ENCODE measurements around the gene LRRN2.

LRRN2 gene

GRCh38 chr1:204688776-204689175 is 3.2 kb upstream of the LRRN2 start:
- DNase-seq = no peak

DNA sequence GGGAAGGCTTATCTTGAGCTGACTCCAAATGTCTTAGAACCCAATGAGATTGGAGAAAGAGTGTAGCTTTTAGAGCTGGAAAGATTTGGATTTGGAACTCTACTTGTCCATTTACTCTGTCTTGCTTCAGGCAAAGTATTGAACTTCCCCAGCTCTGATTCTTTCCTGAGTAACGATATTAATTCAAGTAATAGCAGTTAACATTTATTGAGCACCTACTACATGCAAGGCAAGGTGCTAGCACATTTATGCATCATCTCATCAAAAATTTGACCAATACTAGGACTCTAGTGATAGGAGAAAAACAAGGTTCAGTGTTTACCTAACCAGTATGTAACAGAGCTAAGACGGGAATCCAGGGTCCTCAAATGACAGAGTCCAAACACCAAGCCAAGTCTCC is 2.5 kb upstream of the LRRN2 start:
- no peak for DNase-seq

DNA sequence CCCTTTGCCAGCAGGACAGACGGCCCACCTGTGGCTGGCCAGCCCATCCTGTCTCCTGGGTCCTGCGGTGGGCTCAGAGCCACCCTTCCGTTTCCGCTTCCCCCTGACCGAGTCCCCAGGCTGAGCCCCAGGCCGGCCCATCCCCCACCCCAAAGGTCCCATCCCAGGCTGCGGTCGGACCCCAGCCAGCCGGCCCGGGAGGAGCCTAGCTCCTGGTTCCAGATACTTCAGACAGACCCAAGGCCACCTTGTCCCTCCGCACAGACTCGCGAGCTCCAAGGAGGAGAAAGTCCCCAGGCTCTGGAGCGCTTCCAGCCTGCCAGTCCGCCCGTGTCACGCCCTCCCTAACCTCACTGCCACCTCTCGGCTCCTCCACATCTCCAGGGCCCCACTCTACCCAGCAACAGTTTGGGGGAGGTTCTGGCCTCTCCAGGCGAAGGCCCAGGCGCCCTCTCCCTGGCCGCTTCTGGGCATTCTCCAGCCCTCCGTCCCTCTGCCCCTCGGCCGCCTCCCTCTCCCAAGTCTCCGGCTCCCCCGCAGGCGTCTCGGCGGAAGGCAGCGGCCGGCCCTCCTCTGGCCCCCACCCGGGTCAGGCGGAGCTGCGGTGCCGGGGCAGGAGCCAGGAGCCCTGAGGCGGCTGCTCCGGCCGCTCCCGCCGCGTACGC is 835 bp downstream of the LRRN2 start:
- DNase-seq = no peak

DNA sequence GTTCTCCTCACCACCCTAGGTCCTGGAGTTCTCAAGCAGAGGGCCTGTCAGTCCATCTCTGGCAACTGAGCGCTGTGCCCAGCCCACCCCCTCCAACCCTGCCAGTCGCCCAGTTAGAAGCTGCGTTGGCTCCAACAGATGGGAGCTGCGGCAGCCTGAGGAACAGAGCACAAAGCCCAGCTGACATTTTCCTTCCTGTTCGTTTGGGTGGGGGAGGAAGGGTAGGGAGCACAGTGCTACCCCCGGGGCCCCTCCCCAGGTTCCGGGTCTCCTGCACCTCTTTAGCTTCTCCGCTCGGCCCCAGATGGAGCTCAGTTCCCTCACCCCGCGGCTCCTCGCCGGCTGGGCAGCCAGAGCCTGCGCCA is 1.4 kb downstream of the LRRN2 start:
- DNase-seq = no peak

DNA sequence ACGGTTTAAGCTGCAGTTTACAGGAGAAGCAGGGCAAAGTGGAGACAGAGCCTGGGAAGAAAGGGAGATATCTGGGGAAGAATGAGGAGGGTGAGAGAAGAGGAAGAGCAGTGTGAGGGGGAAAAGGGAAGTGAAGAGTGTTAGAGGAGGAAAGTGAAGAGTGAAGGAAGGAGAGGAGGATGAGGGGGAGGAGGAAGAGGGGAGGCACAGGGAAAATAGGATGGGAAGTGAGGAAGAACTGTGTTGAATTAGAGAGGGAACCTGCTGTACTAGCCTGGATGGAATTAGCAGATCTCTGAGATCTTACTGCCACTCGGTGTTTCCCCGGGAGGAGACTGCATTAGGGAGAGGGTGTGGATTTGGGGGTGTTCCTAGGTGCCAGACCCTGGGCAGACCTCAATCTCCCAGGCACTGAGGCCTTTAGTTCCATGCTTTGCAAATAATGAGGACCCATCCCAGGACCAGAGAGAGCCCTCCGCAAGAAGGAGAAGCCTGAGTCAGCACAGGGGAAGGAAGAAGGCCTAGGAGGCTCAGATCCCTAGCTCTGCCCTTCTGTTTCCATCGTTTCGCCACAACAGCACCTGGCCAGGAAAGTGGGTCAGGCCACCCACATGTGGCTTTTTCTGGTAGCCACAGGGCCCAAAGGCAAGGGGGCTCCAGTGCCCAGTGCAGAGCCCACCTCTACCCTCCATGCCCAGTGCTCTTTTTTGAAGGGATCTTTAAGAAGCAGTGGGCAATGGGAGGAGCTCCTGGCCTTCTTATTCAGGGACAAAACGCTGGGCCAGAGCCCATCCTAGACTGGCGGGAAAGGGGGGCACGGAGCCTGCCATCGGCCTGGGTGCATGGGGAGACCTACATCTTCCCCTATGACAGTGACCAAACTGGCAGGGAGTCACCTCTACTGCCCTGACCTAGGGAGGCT is 2.0 kb downstream of the LRRN2 start:
- DNase-seq = no peak

DNA sequence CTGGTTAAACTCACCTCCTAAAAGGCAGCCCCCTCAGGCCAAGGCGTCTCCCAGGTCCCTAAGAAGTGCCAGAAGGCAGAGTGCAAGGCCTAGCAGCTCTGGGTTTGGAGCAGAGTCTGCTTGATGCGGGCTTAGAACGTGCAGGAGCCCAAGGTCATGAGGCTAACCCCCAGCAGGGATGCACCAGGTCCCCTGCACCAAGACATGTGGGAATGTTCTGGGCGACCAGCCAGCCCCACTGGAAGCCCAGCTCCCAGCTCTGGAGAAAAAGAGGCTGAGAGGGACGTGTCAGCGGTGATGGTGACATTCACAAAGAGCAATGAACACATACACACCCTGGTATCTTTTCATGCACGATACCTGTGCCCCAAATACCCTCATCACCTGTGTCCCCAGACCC is 5.1 kb downstream of the LRRN2 start:
- DNase-seq = no peak

- no peak for DNase-seq
Observed at GRCh38 chr1:204680051-204680450, 5.5 kb downstream of the LRRN2 start.

- no peak for DNase-seq
Observed at GRCh38 chr1:204678721-204679475, 6.6 kb downstream of the LRRN2 start.

GRCh38 chr1:204677864-204678263 is 7.7 kb downstream of the LRRN2 start:
- DNase-seq = no peak

DNA sequence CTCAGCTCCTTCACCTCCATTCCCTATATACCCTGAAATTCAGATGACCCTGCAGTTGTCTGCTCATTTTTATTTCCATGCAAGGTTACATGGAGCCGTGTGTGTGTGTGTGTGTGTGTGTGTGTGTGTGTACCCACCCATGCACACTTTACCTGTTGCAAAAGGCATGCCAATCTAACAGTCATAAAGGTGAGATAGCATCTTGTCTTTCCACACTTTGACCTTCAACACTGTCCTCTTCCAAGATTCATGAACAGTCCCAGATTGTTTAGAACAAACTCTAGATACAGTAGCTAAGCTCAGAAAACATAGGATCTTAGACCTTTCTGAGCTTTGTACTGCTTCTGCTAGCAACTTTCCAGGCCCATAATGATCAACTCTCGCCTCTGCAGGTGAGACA is 9.5 kb downstream of the LRRN2 start:
- DNase-seq = no peak

DNA sequence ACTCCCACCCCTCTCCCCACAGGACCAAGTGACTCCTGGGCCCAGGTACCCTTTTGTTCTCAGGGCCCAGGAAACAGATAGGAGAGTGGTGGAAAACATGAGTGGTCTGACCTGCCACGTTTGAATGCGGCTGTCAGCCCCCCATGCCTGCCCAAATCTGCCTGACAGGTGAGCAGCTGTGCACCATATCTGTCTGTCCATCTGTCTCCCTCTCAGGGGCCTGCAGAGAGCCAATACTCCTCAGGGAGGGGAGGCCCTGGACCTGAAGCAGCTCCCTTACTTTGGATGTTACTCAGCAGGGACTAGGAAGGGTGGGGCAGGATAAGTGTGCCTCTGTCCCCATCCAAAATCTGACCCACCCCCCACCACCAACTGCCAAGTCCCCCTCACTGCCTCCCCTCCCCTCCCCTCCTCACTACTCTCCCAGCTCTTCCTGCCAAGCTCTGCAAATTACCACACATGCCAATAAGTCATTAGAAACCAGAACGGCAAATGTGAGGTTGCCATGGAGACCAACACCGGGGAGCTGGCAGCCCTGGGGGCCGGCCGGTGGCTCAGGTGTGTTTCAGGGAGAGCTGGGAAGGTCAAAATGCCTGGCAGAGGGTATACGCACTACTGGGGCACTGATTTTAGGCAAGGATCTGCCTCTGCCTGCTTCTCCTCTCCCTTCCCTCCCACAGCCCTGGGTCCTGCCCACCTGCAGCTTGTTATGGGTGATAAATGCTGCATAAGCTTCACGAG is 11.5 kb downstream of the LRRN2 start:
- DNase-seq = no peak

- DNase-seq = no peak
Observed at GRCh38 chr1:204673209-204673608, 12.3 kb downstream of the LRRN2 start.

- DNase-seq = no peak
Observed at GRCh38 chr1:204672482-204673121, 12.9 kb downstream of the LRRN2 start.

GRCh38 chr1:204672069-204672468 is 13.5 kb downstream of the LRRN2 start:
- no peak for DNase-seq

DNA sequence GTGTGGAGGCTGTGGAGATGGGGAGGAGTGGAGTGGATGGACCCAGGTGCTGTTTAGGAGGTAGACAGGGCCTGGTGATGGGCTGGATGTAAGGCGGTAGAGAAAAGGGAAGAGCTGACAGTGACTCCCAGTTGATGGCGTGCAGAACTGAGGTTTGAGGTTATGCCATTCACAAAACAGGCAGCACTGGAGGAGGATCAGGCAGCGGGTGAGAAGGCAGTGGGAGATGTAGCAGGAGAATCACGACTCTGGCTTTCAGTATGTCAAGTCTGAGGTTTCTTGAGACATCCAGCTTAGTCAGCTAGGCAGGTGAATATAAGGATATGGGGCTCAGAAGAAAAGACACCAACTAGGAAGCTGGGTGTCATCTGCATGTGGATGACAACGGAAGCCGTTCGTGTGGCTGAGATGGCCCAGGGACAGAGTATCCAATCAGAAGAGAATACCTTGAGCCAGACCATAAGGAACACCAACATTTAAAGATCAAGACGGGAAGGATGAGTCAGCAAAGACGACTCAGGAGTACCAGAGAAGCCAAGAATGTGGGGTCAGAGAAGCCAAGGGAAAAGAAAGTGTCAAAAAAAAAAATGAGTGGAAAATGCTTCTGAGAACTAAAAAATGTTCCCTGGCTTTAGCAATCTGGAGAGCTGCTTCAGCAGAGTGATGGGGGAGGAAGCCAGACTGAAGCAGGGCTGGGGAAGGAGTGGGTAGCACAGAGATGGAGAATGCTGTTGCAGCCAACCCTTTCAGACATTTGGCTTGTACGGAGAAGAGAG is 15.2 kb downstream of the LRRN2 start:
- DNase-seq = no peak

DNA sequence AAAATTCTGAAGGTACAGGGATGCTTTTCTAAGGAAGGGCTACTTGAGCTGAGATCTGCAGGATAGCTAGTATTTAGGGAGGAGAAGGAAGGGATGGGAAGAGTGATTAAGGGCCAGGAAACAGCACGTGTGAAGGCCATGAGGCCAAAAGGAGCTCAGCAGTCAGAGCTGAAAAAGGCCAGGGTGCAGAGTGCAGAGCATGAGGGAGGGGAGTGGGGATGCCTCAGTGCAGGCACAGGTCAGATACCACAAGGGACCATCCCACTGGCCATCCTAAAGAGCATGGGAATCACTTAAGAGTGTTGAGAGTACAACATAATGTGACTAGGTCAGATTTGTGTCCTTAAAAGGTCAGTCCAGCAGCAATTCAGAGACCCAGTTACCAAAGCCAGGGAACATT is 16.0 kb downstream of the LRRN2 start:
- no peak for DNase-seq

DNA sequence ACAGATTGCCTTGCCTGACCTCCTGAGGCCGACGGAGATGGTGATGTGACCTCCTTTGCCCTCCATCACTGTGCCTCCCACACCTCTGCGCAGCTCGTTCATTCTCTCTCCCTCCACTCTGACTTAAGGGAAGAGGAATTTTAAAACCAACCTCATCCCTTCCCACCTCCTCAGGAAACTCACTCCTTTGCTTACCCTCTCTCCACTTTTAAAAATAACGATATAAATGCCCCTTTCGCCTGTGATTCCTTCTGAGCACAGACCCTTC is 21.2 kb downstream of the LRRN2 start:
- no peak for DNase-seq

DNA sequence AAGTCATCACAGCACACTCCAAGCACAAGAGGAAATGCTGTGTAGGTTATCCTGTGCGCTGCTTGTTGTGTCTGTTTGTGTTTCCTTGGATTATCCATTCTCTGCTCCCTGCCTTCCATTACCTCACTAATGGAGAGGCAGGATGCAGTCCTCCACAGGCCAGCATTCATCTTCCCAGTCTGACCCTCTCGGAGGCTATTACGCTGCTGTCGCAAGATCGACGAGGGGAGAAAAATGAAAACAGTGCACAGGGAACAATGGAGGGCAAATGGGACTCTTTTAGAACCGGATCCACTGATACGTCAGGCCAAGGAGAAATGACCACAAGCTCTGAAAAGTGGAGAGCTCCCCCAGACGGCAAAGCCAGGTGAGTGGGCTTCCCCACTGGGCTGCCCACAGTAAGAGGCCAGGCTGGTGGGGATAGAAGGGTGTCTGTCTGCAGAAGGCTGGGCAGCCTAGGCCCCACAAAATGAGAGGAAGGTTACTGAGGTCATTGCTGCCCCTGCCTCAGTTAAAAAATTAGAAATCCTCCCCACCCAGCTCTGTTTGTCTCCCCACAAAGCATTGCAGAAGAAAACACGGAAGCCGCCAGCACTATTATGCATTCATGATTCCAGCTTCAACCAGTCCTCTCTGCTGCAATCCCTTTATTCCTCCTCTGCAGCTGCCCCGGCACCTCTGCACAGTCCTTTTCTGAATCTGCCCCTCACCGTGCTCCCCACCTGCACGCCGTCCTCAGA is 21.7 kb downstream of the LRRN2 start:
- DNase-seq = no peak

DNA sequence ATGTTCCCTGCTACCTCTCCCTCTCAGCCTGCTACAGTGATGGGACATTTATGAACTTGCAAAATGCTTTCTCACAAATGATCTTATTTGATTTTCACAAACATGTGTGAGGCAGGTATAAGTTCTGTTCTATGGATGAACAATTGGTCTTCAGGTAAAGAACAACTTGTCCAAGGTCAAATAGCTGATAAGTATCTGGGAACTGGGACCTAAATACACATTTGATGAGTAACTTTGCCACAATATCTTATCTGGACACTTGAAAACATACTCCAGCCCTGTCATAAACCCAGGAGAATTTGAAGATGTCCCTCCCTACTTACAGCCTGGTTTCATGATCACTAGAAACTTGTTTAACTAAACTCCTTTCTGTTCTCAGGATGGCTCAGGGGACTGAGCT is 23.0 kb downstream of the LRRN2 start:
- DNase-seq = no peak

DNA sequence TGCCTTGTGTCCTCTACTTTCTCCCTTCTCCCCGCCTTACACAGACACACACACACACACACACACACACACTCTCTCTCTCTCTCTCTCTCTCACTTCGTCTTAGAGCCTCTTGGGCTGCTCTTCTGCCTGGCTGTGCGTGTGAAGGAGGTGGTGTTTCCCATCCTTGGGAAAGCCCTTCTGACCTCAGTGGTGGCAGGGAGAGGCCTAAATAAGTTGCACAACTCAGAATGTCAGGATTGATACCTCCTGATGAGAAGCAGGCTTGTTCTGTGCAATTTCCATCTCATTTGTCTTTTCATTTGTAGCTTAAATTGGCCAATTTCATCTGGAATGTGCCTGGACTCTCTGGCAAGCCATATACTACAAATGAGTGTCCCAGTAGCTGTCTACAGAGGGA is 25.0 kb downstream of the LRRN2 start:
- no peak for DNase-seq

DNA sequence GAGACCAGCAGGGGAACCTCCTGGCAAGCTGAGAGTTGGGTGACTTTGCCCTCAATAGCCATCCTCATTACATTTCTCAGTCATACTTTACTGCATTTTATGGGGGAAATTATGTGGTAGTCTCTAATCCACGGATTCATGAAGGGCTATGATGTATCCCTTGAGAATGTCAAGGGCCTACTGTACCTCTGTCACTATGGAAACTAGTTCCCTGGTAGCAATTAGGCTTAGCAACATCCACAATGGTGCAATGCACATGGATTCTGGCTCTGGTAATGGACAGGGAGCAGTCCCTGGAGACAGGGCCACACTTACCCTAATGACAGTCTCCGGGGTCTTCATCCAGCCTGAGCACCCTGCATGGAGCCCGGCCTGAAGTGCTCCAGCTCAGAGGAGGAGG is 26.5 kb downstream of the LRRN2 start:
- no peak for DNase-seq

All from NK-92 treated with Interleukin-12 subunit alpha and Interleukin-12 subunit beta, amount 100 ng/mL, for 24 hours (cell line).